ENCODE measurements around the gene ERN1.

The ERN1 gene

GRCh38 chr17:63991611-63992010 lies 138.3 kb downstream of the ERN1 start:
- no peak for DNase-seq (ENCODE audit: low read depth in 4 of 4, low spot score in 1 of 4)

DNA sequence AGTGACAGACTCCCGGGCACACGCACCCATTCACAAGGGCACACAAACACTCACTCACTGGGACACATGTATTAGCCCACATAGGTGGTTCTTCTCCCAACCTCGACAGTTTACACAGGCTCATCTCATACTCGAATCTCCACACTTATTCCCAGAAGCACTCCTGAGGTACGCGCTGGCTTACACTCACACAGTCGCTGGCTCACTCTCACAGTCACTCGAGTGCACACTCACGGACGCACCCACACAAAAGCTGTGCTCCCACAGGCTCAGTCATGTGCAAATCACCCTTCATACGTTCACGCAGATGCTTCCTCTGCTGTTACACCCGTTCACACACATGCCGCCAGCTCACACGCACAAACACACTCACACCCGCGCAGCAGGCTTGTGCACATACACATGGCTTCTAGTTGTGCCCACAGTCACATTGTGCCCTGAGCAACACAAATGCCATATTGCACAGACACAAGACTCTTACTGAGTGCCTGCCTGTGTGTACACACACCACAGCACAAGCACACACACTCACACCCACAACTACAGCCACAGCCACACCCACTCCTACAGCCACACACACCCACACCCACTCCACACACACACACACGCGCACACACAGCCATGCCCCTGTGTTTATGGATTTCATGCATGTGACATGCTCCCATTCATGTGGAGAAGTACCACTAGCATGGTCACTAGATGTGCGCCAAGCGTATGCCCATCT lies 140.2 kb downstream of the ERN1 start:
- no peak for DNase-seq (ENCODE audit: low read depth in 4 of 4, low spot score in 1 of 4)
